ENCODE measurements around the gene PC. TPM values are rescaled to one million over a fixed set of nuclear protein-coding genes. Genes with fewer than 3 reads are reported as not detected.

PC gene
- total and polyA plus RNA-seq, 8 donors = 7.9 to 27.4 (median 11.4) TPM

DNA sequence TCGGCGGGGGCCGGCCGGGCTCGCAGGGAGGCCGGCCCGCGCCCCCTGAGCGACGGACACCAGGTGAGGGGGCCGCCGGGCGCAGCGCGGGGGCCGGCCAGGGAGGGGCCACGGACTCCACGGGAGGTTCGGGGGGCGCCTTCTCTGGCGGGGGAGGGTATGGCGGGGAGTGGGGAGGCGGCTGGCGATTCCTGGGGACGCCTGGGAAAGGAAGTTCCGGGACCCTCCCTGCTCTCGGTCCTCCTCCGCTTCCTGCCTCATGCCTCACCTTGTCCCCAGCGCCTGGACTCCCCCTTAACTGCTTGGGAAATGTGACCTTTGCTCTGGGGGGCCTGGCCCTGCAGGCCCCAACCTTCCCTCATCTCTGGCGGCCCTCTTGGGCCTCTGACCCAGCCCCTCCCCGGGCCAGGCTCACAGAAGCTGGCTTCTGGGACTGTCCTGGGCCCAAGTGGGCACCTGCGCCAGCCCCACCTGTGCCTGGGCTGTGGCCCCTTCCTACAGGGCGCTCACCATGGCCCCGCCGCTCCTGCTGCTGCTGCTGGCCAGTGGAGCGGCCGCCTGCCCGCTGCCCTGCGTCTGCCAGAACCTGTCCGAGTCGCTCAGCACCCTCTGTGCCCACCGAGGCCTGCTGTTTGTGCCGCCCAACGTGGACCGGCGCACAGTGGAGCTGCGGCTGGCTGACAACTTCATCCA lies 100.8 kb downstream of the PC start:
- no peaks in the 10 kb centered on the region for H3K9me3 ChIP-seq
- TF ChIP-seq, protein P1, sequence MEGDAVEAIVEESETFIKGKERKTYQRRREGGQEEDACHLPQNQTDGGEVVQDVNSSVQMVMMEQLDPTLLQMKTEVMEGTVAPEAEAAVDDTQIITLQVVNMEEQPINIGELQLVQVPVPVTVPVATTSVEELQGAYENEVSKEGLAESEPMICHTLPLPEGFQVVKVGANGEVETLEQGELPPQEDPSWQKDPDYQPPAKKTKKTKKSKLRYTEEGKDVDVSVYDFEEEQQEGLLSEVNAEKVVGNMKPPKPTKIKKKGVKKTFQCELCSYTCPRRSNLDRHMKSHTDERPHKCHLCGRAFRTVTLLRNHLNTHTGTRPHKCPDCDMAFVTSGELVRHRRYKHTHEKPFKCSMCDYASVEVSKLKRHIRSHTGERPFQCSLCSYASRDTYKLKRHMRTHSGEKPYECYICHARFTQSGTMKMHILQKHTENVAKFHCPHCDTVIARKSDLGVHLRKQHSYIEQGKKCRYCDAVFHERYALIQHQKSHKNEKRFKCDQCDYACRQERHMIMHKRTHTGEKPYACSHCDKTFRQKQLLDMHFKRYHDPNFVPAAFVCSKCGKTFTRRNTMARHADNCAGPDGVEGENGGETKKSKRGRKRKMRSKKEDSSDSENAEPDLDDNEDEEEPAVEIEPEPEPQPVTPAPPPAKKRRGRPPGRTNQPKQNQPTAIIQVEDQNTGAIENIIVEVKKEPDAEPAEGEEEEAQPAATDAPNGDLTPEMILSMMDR (IDR thresholded peaks at IDR 0.05) = no peak
- peaks cover 4 to 17% of the 10 kb centered on the region in 2 donors for H3K4me1 ChIP-seq
- H3K27me3 ChIP-seq = no peaks in the 10 kb centered on the region
- no peak for ATAC-seq
- peak overlapping the region; percentile 13 to 75 for H3K4me3 ChIP-seq
- no peak overlapping the region for H3K27ac ChIP-seq
- intact Hi-C loops (cut with DNase I) = no loop called here
- peaks cover 0 to 20% of the 10 kb centered on the region in 2 donors for H3K36me3 ChIP-seq
- DNase-seq = peak in 2 of 4 donors; percentile 36 to 71

DNA sequence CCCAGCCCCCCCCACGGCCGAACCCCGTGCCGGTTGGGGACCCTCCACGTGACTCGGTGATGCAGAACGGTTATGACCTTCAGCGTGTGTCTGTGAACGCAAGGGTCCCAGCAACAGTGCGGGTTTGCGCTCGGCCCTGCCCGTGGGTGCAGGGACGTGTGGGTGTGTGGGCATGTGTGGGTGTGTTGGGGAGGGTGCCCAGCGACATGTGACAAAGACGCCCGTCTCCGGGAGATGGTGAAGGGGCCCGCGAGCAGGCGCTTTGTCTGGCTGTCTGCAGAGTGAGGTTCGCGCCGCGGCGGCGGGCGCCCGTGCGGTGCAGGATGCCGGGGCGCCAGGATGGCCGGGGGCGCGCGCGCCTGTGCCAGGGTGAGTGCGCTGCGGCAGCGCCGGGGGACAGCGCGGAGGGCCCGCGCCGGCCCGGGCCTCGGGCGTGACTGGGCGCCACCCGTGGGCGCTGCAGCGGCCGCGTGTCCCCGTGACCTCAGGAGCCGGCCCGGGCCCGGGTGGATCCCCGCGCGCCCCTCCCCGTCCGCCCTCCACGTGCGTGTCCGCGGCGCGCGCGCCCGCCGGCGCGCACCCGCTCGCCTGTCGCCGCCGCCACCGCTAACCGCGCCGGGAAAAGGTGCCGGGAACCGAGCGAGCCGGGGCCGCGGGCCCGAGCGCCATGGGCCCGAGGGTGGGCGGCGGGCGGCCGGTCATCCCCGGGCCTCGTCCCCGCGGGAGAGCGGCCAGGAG lies 101.5 kb downstream of the PC start, which contains the start of gene LRFN4:
TSS of gene LRFN4 (plus strand) at position 569 of the 738 bp plus-strand sequence. CDS start 681 bp downstream, outside the sequence.
- DNase-seq (peak in 3 of 4 donors; percentile 56 to 86 (median 65)), ATAC-seq (peak; percentile 43)
- H3K27ac ChIP-seq = peak within 1 kb of the TSS; percentile 92 to 93
- peak within 1 kb of the TSS; percentile 65 to 75 for H3K4me3 ChIP-seq
- no peaks in the 10 kb centered on the region for H3K9me3 ChIP-seq
- H3K36me3 ChIP-seq = peaks cover 0 to 20% of the 10 kb centered on the region in 2 donors
- H3K27me3 ChIP-seq = no peaks in the 10 kb centered on the region
- peaks cover 4 to 17% of the 10 kb centered on the region in 2 donors for H3K4me1 ChIP-seq
- intact Hi-C loops (cut with DNase I) = no loop called here
- TF ChIP-seq, protein P1 (IDR thresholded peaks at IDR 0.05) = no peak

DNA sequence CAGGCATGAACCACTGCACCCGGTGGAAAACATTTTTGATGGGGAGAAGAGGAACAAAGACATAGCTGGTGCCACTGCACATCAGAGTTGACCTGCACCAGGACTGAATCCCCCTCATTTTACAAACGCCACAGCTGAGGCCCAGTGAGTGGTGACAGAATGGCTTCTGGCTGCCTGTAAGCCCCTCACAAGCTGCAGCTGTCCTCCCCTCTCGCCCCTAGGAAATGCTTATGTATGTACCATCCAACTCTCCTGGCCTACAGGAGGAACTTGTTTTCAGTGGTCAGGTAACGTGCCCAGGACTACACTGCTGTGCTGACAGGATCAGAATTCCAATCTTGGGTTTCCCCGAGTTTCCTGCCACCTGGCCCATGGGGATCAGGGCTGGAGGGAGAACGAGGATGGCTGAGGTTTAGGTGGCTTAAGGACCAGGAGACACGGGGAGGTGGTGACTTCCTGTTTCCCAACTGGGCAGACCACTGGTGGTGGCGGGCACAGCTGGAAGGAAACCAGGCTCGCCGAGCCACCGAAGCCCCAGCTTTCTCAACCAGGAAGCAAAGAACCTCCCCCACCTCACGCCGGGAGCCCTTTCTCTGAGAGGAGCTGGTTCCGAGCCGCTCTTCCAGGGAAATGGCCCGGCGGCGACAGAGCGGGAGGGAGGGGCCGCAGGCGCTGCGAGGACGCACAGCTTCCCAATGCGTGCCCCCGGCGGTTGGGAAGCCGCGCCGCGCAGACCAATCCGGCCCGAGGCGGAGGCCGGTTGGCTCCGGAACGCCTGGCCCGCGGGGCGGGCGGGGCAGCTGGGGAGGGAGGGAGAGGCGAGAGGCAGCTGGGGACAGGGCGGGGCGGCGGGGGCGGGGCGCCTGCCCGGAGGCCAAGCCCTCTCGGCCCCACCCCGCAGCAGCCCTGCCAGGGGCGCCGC lies 102.3 kb downstream of the PC start:
- ATAC-seq = peak; percentile 95
- intact Hi-C loops (cut with DNase I) = no loop called here
- Histone ChIP-seq H3K4me1 (peaks cover 4 to 17% of the 10 kb centered on the region in 2 donors), H3K27me3 (no peaks in the 10 kb centered on the region), H3K27ac (peak overlapping the region; percentile 92 to 93), H3K4me3 (peak overlapping the region; percentile 65 to 75), H3K36me3 (peaks cover 0 to 20% of the 10 kb centered on the region in 2 donors), H3K9me3 (no peaks in the 10 kb centered on the region)
- peak; percentile 83 to 100 (median 96) for DNase-seq
- TF ChIP-seq, protein P1 (IDR thresholded peaks at IDR 0.05) = no peak

DNA sequence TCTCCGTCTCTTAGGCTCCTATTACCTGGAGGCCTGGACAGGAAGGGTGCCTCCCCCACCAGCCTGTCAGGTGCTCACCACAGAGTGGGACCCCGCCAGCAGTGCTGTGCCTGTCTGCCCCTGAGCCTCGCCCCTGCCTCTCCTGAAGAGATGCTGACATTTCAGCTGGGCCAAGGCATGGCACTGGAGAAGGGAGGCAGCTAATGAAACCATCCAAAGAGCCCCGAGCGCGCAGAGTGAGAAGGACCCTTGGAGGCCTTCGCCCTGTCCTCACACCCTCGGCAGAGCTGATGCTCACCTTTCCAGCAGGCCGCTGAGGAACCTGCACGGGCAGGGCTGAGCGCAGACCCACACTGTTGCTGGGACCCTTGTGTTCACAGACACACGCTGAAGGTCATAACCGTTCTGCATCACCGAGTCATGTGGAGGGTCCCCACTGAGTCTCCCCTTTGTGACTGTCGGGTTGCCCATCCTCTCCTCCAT lies 103.4 kb downstream of the PC start:
- Histone ChIP-seq H3K27ac (no peak overlapping the region), H3K4me1 (peaks cover 4 to 17% of the 10 kb centered on the region in 2 donors), H3K36me3 (peaks cover 0 to 15% of the 10 kb centered on the region in 2 donors), H3K9me3 (no peaks in the 10 kb centered on the region), H3K27me3 (no peaks in the 10 kb centered on the region), H3K4me3 (no peak overlapping the region)
- TF ChIP-seq, protein P1 (IDR thresholded peaks at IDR 0.05) = no peak
- intact Hi-C loops (cut with DNase I) = no loop called here
- DNase-seq = peak in 1 of 4 donors; percentile 61
- ATAC-seq = no peak
